ENCODE measurements around the gene SAMM50.

GRCh38 chr22:43983808-43984207, 28.6 kb downstream of the SAMM50 start:
- TF ChIP-seq CTCF (IDR thresholded peaks at IDR 0.05): no peak
- no peak for TF ChIP-seq POLR2A (IDR thresholded peaks at IDR 0.05; ENCODE audit: low read depth)
- TF ChIP-seq POLR2AphosphoS5 (IDR thresholded peaks at IDR 0.05): no peak
- no peak for TF ChIP-seq EP300 (IDR thresholded peaks at IDR 0.05)

Data from esophagus muscularis mucosa (tissue), 4 donors.